Pancreas (tissue), 10 donors: ENCODE measurements around the gene COL25A1. TPM values are rescaled to one million over a fixed set of nuclear protein-coding genes. Genes with fewer than 3 reads are reported as not detected.
A peak's percentile ranks its signal among the peaks of the same experiment; 100 is the strongest.

Source experiments
- ATAC-seq, 4 donors: fragments of 200-7000 bp; cut with Tn5 transposase; one replicate each; pipeline versions ENCODE4 v1.8.0 to v1.9.1; 2020; ENCODE audit warnings: mild to moderate bottlenecking in 4 of 4, moderate library complexity in 4 of 4
- DNase-seq, 6 donors: peaks; one replicate each; pipeline ENCODE4 v3.0.0-alpha.2; 2020
- FAIRE-seq: peaks from 2 replicates; lab custom pipeline; 2012; peaks lifted over from hg19 to GRCh38; lab: Jason Lieb, UNC
- H3K27ac ChIP-seq, 4 donors: fragments of 200-600 bp; sonication (generic); 1 replicate in 3 of 4; 2 replicates in 1 of 4; pipeline versions ENCODE4 v1.5.0 to v1.8.0; 2020
- H3K27me3 ChIP-seq, 4 donors: fragments of 200-600 bp; one replicate each; pipeline ENCODE4 v1.8.0; 2021
- H3K36me3 ChIP-seq, 3 donors: fragments of 200-600 bp; sonication (generic) in 1 of 3; one replicate each; pipeline versions ENCODE4 v1.5.0 to v1.8.0; 2020 to 2021
- H3K4me1 ChIP-seq, 3 donors: fragments of 200-600 bp; one replicate each; pipeline ENCODE4 v1.8.0; 2021
- H3K4me3 ChIP-seq, 4 donors: fragments of 200-600 bp; sonication (generic) in 2 of 4; one replicate each; pipeline versions ENCODE4 v1.5.0 to v1.8.0; 2020 to 2021
- H3K9me3 ChIP-seq, 4 donors: fragments of 200-600 bp; one replicate each; pipeline ENCODE4 v1.8.0; 2021
- CTCF ChIP-seq, 4 donors: fragments of 200-600 bp; sonication (generic) in 3 of 4; IDR thresholded peaks; one replicate each; pipeline versions ENCODE4 v1.5.0 to v1.8.0; 2021; ENCODE audit warnings: antibody characterized with exemption in 4 of 4
- WGBS, 2 donors: extraction: QIAGEN DNeasy Blood & Tissue Kit; methylation state at CpG; one replicate each; pipeline ENCODE4 v1.1.7; 2013; 5-methylcytosine and 5-hydroxymethylcytosine counted together
- intact Hi-C, 3 donors: fragments of 100-400 bp; cut with DNase I; formaldehyde crosslinking; loops; one replicate each; pipeline versions ENCODE4 v1.11.1 to v1.14.2; 2022
- polyA plus RNA-seq, 2 donors: library from polyadenylated mRNA; stranded (reverse); fragments of 200-250 nt; gene quantifications; one replicate each; pipeline ENCODE4 v1.2.3, GENCODE V29; 2013
- total RNA-seq, 6 donors: library from RNA; stranded (reverse); fragmentation: NEBNext Ultra II Directional in 4 of 6; extraction: Animal tissue kit (Norgen Biotek cat#: 25700) in 4 of 6; gene quantifications; one replicate each; pipeline versions ENCODE4 v1.2.1 to v1.2.4, GENCODE V29; 2021 to 2023
- donor health status: healthy with polysubstance abuse.
- donor health status: DM: no; HTN: no; CAD: no; lungs with moderate emphysema.
- donor health status: DM: no; HTN: no; CAD: no.
- donor health status: control.
- donor health status: control.
- donor health status: Bipolar disorder and iron deficiency.
- donor health status: DM: yes; HTN: yes; CAD: no.
- donor health status: DM: no; HTN: no; CAD: no.
- donor health status: DM: no; HTN: no; CAD: no.
- donor health status: DM: yes; HTN: yes; CAD: no.

COL25A1 gene
- total and polyA plus RNA-seq, 8 donors, result 0.08 to 0.46 (median 0.22) TPM

GRCh38 chr4:108982402-108983185, 319.9 kb downstream of the COL25A1 start:
- FAIRE-seq (no peak), ATAC-seq (no peak), DNase-seq (no peak)
- TF ChIP-seq CTCF (IDR thresholded peaks at IDR 0.05), result no peak
- Histone ChIP-seq H3K27ac (no peak overlapping the region), H3K9me3 (no peaks in the 10 kb centered on the region), H3K36me3 (no peaks in the 10 kb centered on the region), H3K4me3 (no peak overlapping the region), H3K4me1 (no peaks in the 10 kb centered on the region), H3K27me3 (no peaks in the 10 kb centered on the region)
- WGBS, 2 donors, result 72 to 81% methylated on average over 6 of the region's 6 CpGs
- intact Hi-C loops, result no loop called here

GRCh38 chr4:108980455-108981239, 321.8 kb downstream of the COL25A1 start:
- FAIRE-seq, result no peak
- 77 to 88% methylated on average over 10 of the region's 10 CpGs for WGBS, 2 donors

DNA sequence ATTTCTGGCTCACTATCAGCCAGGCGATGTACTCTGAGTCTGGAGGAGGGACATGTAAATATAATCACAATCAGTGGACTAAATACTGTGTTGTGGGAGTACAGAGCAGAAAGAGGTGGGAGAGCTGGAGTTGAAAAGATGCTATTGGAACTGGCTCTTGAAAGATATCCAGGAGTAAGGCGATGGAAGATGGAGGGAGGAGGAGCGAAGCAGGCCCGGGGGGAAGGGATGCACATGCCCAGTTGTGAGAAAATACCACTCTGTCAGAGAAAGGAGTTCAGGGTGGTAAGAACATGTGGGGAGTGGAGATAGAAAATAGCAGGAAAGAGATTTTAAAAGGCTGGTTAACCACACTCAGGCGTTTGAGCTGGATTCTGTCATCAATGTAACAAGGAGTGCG, 322.7 kb downstream of the COL25A1 start:
- no peaks in the 10 kb centered on the region for H3K36me3 ChIP-seq

More at GRCh38 chr4:108980455-108981239, 321.8 kb downstream of the COL25A1 start:
- no peak for DNase-seq
- Histone ChIP-seq H3K4me3 (no peak overlapping the region), H3K4me1 (no peaks in the 10 kb centered on the region), H3K27ac (no peak overlapping the region), H3K36me3 (no peaks in the 10 kb centered on the region), H3K9me3 (no peaks in the 10 kb centered on the region), H3K27me3 (no peaks in the 10 kb centered on the region)
- intact Hi-C loops, result no loop called here
- TF ChIP-seq CTCF (IDR thresholded peaks at IDR 0.05), result no peak
- no peak for ATAC-seq

DNA sequence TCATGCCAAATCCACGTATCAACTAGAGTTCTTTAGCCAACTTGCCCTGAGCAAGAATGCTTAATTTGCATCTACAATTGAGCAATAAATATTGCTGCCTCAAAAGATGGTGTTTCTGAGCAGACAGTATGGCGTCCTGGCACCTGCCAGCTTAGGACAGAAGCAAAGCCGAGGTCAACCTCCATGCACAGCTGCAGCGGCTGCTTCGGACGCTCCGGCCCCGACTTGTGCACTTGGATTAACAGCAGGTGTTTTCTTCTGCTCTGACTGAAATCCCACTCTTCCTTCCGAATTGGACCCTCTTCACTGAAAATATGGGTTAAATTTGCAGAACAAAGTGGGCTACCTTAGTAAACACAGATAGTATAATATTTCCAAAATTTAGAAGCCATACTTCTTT, 324.4 kb downstream of the COL25A1 start:
- Histone ChIP-seq H3K36me3 (no peaks in the 10 kb centered on the region), H3K27ac (no peak overlapping the region), H3K4me1 (no peaks in the 10 kb centered on the region), H3K4me3 (no peak overlapping the region), H3K27me3 (no peaks in the 10 kb centered on the region), H3K9me3 (no peaks in the 10 kb centered on the region)
- no peak for TF ChIP-seq CTCF (IDR thresholded peaks at IDR 0.05)
- peak in 1 of 6 donors; percentile 21 for DNase-seq
- FAIRE-seq, result no peak
- no peak for ATAC-seq
- WGBS, 2 donors, result 79 to 87% methylated on average over 9 of the region's 9 CpGs
- intact Hi-C loops, result no loop called here

More for the DNA sequence above, 322.7 kb downstream of the COL25A1 start:
- no peak for FAIRE-seq
- ATAC-seq, result no peak
- no peak for TF ChIP-seq CTCF (IDR thresholded peaks at IDR 0.05)
- H3K4me1 ChIP-seq, result no peaks in the 10 kb centered on the region
- H3K27ac ChIP-seq, result no peak overlapping the region
- DNase-seq, result no peak
- 81 to 84% methylated on average over 6 of the region's 6 CpGs for WGBS, 2 donors
- no peaks in the 10 kb centered on the region for H3K9me3 ChIP-seq
- intact Hi-C loops, result no loop called here
- no peaks in the 10 kb centered on the region for H3K27me3 ChIP-seq
- no peak overlapping the region for H3K4me3 ChIP-seq
